Testis (tissue), 2 donors: ENCODE measurements around the gene ZBTB21.

Experiments
- POLR2A ChIP-seq: fragments of 450-650 bp; IDR thresholded peaks from one replicate; pipeline ENCODE4 v1.6.1; 2017; ENCODE audit warnings: antibody characterized with exemption, mild to moderate bottlenecking, moderate library complexity
- TF ChIP-seq, protein P1 (sequence below), 3 experiments: fragments of 450-650 bp in 2 of 3; fragments of 200-600 bp in 1 of 3; sonication (generic) in 1 of 3; IDR thresholded peaks; one replicate each; pipeline ENCODE4 v1.5.1; 2016 to 2019; ENCODE audit warnings: antibody characterized with exemption in 3 of 3, mild to moderate bottlenecking in 2 of 3, moderate library complexity in 1 of 3

DNA sequence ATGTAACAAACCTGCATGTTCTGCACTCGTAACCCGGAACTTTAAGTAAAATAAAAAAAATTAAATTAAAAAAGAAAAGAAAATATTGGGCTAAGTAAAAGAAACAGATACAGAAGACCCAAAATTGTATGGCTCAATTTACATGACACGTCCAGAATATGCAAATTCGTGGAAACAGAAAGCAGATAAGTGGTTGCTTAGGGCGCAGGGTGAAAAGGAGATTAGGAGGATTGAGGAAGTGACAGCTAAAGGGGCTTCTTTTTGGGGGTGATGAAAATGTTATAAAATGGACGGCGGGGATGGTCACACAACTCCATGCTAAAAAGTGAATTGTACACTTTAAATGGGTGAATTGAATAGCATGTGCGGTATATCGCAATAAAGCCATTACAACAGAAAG lies 27.4 kb upstream of the ZBTB21 start:
- TF ChIP-seq, protein P1, sequence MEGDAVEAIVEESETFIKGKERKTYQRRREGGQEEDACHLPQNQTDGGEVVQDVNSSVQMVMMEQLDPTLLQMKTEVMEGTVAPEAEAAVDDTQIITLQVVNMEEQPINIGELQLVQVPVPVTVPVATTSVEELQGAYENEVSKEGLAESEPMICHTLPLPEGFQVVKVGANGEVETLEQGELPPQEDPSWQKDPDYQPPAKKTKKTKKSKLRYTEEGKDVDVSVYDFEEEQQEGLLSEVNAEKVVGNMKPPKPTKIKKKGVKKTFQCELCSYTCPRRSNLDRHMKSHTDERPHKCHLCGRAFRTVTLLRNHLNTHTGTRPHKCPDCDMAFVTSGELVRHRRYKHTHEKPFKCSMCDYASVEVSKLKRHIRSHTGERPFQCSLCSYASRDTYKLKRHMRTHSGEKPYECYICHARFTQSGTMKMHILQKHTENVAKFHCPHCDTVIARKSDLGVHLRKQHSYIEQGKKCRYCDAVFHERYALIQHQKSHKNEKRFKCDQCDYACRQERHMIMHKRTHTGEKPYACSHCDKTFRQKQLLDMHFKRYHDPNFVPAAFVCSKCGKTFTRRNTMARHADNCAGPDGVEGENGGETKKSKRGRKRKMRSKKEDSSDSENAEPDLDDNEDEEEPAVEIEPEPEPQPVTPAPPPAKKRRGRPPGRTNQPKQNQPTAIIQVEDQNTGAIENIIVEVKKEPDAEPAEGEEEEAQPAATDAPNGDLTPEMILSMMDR (IDR thresholded peaks at IDR 0.05) = no peak
- no peak for TF ChIP-seq POLR2A
